ENCODE results near the gene RFX8. TPM values are rescaled to one million over a fixed set of nuclear protein-coding genes. Genes with fewer than 3 reads are reported as not detected.

Gene RFX8
- total and polyA plus RNA-seq, 2 of the 4 experiments (the other 2 are of a cell fraction) = 2.9 to 5.3 TPM

- H3K36me3 ChIP-seq (ENCODE audit: control insufficient read depth, insufficient read depth, low read length) = no peaks in the 10 kb centered on the region
- H3K14ac ChIP-seq (replicated peaks; ENCODE audit: low read depth, low read length) = peak overlapping the region; percentile 77
- H3K9me3 ChIP-seq (ENCODE audit: control insufficient read depth, insufficient read depth, low read length) = no peaks in the 10 kb centered on the region; the same call in 1 of the 2 replicates
- BruUV-seq (replicated peaks) = no TSS peak
- H2AFZ ChIP-seq (replicated peaks; ENCODE audit: low read length, poor library complexity) = peak overlapping the region; percentile 87
- peaks cover 24% of the 10 kb centered on the region for H3K9me1 ChIP-seq (ENCODE audit: insufficient read depth, low read length)
- H3K4me2 ChIP-seq (ENCODE audit: low read depth, low read length) = no peak overlapping the region
- peak overlapping the region; percentile 10; the same call in 1 of the 2 replicates for H4K5ac ChIP-seq (ENCODE audit: low read depth, low read length)
- H3K9ac ChIP-seq (ENCODE audit: low read depth, low read length) = no peak overlapping the region
- DNase-seq = peak; percentile 50
- no peak overlapping the region for H3K4me3 ChIP-seq (ENCODE audit: insufficient read depth, low read depth, low read length)
- H2BK5ac ChIP-seq (ENCODE audit: low read depth, low read length, poor library complexity, severe bottlenecking) = peak overlapping the region; percentile 38
- peaks cover 24% of the 10 kb centered on the region for H3K4me1 ChIP-seq (ENCODE audit: control insufficient read depth, insufficient read depth, low read length)
- peak overlapping the region; percentile 6 to 70; a peak in 3 of 4 replicates for H4K8ac ChIP-seq (ENCODE audit: low read depth in 2 of 2, low read length in 2 of 2)
- H2BK120ac ChIP-seq (ENCODE audit: low read depth, low read length) = peak overlapping the region; percentile 92
- intact Hi-C loops (cut with micrococcal nuclease) = loop anchor here (1.0 kb wide), 1 partner anchor 312 kb away; no protein-coding TSS in a partner anchor
- in situ Hi-C loops (cut with MboI; ENCODE audit: low sequenced_read_pairs) = loop anchor here (25.0 kb wide), 1 partner anchor 168 kb away; the partner anchor contains the start of gene MAP4K4
- peak overlapping the region; percentile 1; the same call in 1 of the 2 replicates for H3K18ac ChIP-seq (ENCODE audit: low read depth, low read length)
- H2AK5ac ChIP-seq (ENCODE audit: low read depth, low read length) = peak overlapping the region; percentile 86
- no peak overlapping the region for H3K56ac ChIP-seq (ENCODE audit: extremely low read depth, insufficient read depth, low read length)
- H3K27ac ChIP-seq (ENCODE audit: insufficient read depth, low read length) = no peak overlapping the region; the same call in 1 of the 2 replicates
- no peaks in the 10 kb centered on the region for H3K27me3 ChIP-seq (ENCODE audit: control insufficient read depth, insufficient read depth, low read length)
- ChIA-PET CTCF (interaction anchor here (0.7 to 2.4 kb wide), 3 partner anchors 9 to 313 kb away, joined by 3 to 6 read pairs (median 5); no protein-coding TSS in a partner anchor), POLR2A (ENCODE audit: unreplicated experiment) (interaction anchor here (0.6 kb wide), 1 partner anchor 306 kb away, joined by 4 read pairs; no protein-coding TSS in a partner anchor)
- peak overlapping the region; percentile 75 for H2BK15ac ChIP-seq (ENCODE audit: low read depth, low read length)
- peak overlapping the region; percentile 85 for H2BK20ac ChIP-seq (ENCODE audit: low read depth, low read length)
- H4K91ac ChIP-seq (ENCODE audit: insufficient read depth, low read depth, low read length) = peak overlapping the region; percentile 59
- H4K20me1 ChIP-seq (ENCODE audit: insufficient read depth, low read length) = no peaks in the 10 kb centered on the region
- ATAC-seq (ENCODE audit: low read depth) = peak; percentile 54
- peak overlapping the region; percentile 17 for H2AK9ac ChIP-seq (replicated peaks; ENCODE audit: low read depth, low read length, poor library complexity)
- H3K79me1 ChIP-seq (ENCODE audit: low read depth in 1 of 2, low read length in 2 of 2) = peaks cover 0 to 42% of the 10 kb centered on the region in 2 experiments; a peak in 2 of 4 replicates
- WGBS, 2 experiments (ENCODE audit: extremely low coverage in 2 of 2, insufficient read length in 1 of 2) = 60% methylated on average over 3 of the region's 16 CpGs; no CpG with 5 or more reads in 1 of the 2 experiments
- peak overlapping the region; percentile 74 for H3K4ac ChIP-seq (ENCODE audit: low read depth, low read length)
- dilution Hi-C loops (cut with HindIII; ENCODE audit: low sequenced_read_pairs, unreplicated experiment) = no loop called here
- H3K23ac ChIP-seq (ENCODE audit: low read depth, low read length) = peak overlapping the region; percentile 60; the same call in 1 of the 2 replicates
- TF ChIP-seq CHD1 (IDR thresholded peaks at IDR 0.05; ENCODE audit: low read depth, low read length) = no peak
- TF ChIP-seq RFX5 (IDR thresholded peaks at IDR 0.05; ENCODE audit: low read depth, low read length) = no peak
- no peak for TF ChIP-seq FOS (IDR thresholded peaks at IDR 0.05; ENCODE audit: low read depth, low read length)
- TF ChIP-seq, protein P1, sequence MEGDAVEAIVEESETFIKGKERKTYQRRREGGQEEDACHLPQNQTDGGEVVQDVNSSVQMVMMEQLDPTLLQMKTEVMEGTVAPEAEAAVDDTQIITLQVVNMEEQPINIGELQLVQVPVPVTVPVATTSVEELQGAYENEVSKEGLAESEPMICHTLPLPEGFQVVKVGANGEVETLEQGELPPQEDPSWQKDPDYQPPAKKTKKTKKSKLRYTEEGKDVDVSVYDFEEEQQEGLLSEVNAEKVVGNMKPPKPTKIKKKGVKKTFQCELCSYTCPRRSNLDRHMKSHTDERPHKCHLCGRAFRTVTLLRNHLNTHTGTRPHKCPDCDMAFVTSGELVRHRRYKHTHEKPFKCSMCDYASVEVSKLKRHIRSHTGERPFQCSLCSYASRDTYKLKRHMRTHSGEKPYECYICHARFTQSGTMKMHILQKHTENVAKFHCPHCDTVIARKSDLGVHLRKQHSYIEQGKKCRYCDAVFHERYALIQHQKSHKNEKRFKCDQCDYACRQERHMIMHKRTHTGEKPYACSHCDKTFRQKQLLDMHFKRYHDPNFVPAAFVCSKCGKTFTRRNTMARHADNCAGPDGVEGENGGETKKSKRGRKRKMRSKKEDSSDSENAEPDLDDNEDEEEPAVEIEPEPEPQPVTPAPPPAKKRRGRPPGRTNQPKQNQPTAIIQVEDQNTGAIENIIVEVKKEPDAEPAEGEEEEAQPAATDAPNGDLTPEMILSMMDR (conservative IDR thresholded peaks at IDR 0.05; ENCODE audit: low read depth, low read length) = peak; percentile 56
- TF ChIP-seq NFE2L2 (IDR thresholded peaks at IDR 0.05; ENCODE audit: low read depth, low read length) = no peak
- TF ChIP-seq BHLHE40 (IDR thresholded peaks at IDR 0.05; ENCODE audit: low read depth, low read length) = no peak
- no peak for TF ChIP-seq USF2 (IDR thresholded peaks at IDR 0.05; ENCODE audit: low read depth, low read length)
- no peak for TF ChIP-seq CEBPB (IDR thresholded peaks at IDR 0.05; ENCODE audit: low read depth, low read length)
- TF ChIP-seq RAD21 (IDR thresholded peaks at IDR 0.05; ENCODE audit: low read length) = peak; percentile 59
- TF ChIP-seq MAZ (IDR thresholded peaks at IDR 0.05; ENCODE audit: borderline replicate concordance, low read depth, low read length) = peak; percentile 81; the same call in 1 of the 2 replicates
- no peak for TF ChIP-seq MXI1 (IDR thresholded peaks at IDR 0.05; ENCODE audit: borderline replicate concordance, low read depth, low read length)
- peak; percentile 48 for TF ChIP-seq SMC3 (IDR thresholded peaks at IDR 0.05; ENCODE audit: low read depth, low read length)
- no peak for TF ChIP-seq POLR2A (IDR thresholded peaks at IDR 0.05; ENCODE audit: low read depth, low read length)
These were observed 43.9 kb upstream of the RFX8 start for GRCh38 chr2:101518578-101519492.

All from IMR-90 (cell line).